H1 (cell line): ENCODE results near the gene MACROD2. TPM values are rescaled to one million over a fixed set of nuclear protein-coding genes. Genes with fewer than 3 reads are reported as not detected.

Experiments
- CTCF ChIA-PET: fragments of 300-600 bp; sonication (Branson Sonifier 250); formaldehyde crosslinking; loops from one replicate; lab custom pipeline; 2021; ENCODE audit not compliant: partially characterized antibody; lab: Charles Lee
- POLR2A ChIA-PET: fragments of 300-600 bp; sonication (Branson Sonifier 250); formaldehyde crosslinking; loops from one replicate; lab custom pipeline; 2021; ENCODE audit warnings: inconsistent platforms; ENCODE audit not compliant: partially characterized antibody; lab: Charles Lee
- DNase-seq, 2 experiments: peaks; one replicate each; pipeline versions ENCODE4 v3.0.0 to v3.0.0-alpha.2; 2010 to 2022; ENCODE audit warnings: low spot score in 2 of 2, low read depth in 1 of 2, mixed read lengths in 1 of 2
- FAIRE-seq: peaks from 2 replicates; lab custom pipeline; 2011; peaks lifted over from hg19 to GRCh38; lab: Jason Lieb, UNC
- H2AFZ ChIP-seq: 2 replicates; pipeline ENCODE4 v1.8.1; 2012; ENCODE audit warnings: low read length, inconsistent platforms
- H2AK5ac ChIP-seq: 2 replicates; pipeline ENCODE4 v1.6.1; 2013; ENCODE audit warnings: low read depth, low read length
- H2BK120ac ChIP-seq: replicated peaks from 2 replicates; pipeline ENCODE3; 2013; ENCODE audit warnings: low read depth, low read length, inconsistent platforms
- H2BK12ac ChIP-seq: 2 replicates; pipeline ENCODE4 v1.6.1; 2013; ENCODE audit warnings: low read depth, low read length
- H2BK15ac ChIP-seq: 2 replicates; pipeline ENCODE4 v1.6.1; 2013; ENCODE audit warnings: low read length
- H2BK20ac ChIP-seq: 2 replicates; pipeline ENCODE4 v1.6.1; 2013; ENCODE audit warnings: low read length
- H2BK5ac ChIP-seq: 2 replicates; pipeline ENCODE4 v1.6.1; 2013; ENCODE audit warnings: low read depth, low read length
- H3K14ac ChIP-seq: 2 replicates; pipeline ENCODE4 v1.6.1; 2013; ENCODE audit warnings: inconsistent platforms; ENCODE audit not compliant: insufficient read length
- H3K18ac ChIP-seq: 2 replicates; pipeline ENCODE4 v1.6.1; 2013; ENCODE audit warnings: low read length; ENCODE audit errors: extremely low read depth
- H3K23ac ChIP-seq: 2 replicates; pipeline ENCODE4 v1.6.1; 2013; ENCODE audit warnings: inconsistent platforms; ENCODE audit not compliant: insufficient read length
- H3K23me2 ChIP-seq: 2 replicates; pipeline ENCODE4 v1.6.1; 2013; ENCODE audit warnings: low read depth, low read length
- H3K27ac ChIP-seq: 2 replicates; pipeline ENCODE4 v1.6.1; 2011; ENCODE audit warnings: low read depth, low read length, inconsistent platforms
- H3K27me3 ChIP-seq, 4 experiments: replicated peaks in 1 of 4; 1 replicate in 1 of 4; 2 replicates in 3 of 4; pipeline versions ENCODE4 v1.6.1 to v1.8.1; 2011 to 2013; ENCODE audit warnings: low read length in 3 of 4, mild to moderate bottlenecking in 3 of 4, inconsistent platforms in 2 of 4, mixed read lengths in 2 of 4, moderate library complexity in 1 of 4; ENCODE audit not compliant: control insufficient read depth in 3 of 4, insufficient read depth in 3 of 4; ENCODE audit errors: extremely low read depth in 1 of 4
- H3K36me3 ChIP-seq, 4 experiments: 2 replicates each; pipeline versions ENCODE4 v1.6.1 to v1.8.1; 2011 to 2013; ENCODE audit warnings: mild to moderate bottlenecking in 4 of 4, low read length in 3 of 4, moderate library complexity in 2 of 4, control low read depth in 1 of 4, inconsistent platforms in 1 of 4; ENCODE audit not compliant: insufficient read depth in 4 of 4, control insufficient read depth in 2 of 4
- H3K4ac ChIP-seq: replicated peaks from 2 replicates; pipeline ENCODE3; 2013; ENCODE audit warnings: low read length, low read depth, mixed read lengths, inconsistent platforms; ENCODE audit not compliant: insufficient read length
- H3K4me1 ChIP-seq, 4 experiments: replicated peaks in 1 of 4; 1 replicate in 1 of 4; 2 replicates in 3 of 4; pipeline versions ENCODE4 v1.6.1 to v1.8.1; 2011 to 2013; ENCODE audit warnings: low read length in 3 of 4, inconsistent platforms in 2 of 4, mixed read lengths in 1 of 4; ENCODE audit not compliant: insufficient read depth in 4 of 4, control insufficient read depth in 3 of 4
- H3K4me2 ChIP-seq, 2 experiments: 2 replicates each; pipeline versions ENCODE4 v1.6.1 to v1.8.1; 2011 to 2013; ENCODE audit warnings: low read depth in 2 of 2, low read length in 2 of 2, control low read depth in 1 of 2, inconsistent platforms in 1 of 2, mild to moderate bottlenecking in 1 of 2; ENCODE audit not compliant: insufficient read depth in 1 of 2
- H3K4me3 ChIP-seq, 4 experiments: fragments of 200-600, 300-600 bp in 1 of 4; sonication (generic), shearing (Covaris generic), sonication (Bioruptor Twin) in 1 of 4; 2 replicates each; pipeline versions ENCODE4 v1.5.1 to v1.8.1; 2011 to 2016; ENCODE audit warnings: low read length in 4 of 4, low read depth in 3 of 4, control low read depth in 2 of 4, inconsistent platforms in 2 of 4, mild to moderate bottlenecking in 2 of 4, mixed read lengths in 1 of 4, moderate library complexity in 1 of 4; ENCODE audit not compliant: insufficient read depth in 2 of 4; ENCODE audit errors: extremely low read depth in 1 of 4
- H3K56ac ChIP-seq: replicated peaks from 2 replicates; pipeline ENCODE3; 2013; ENCODE audit warnings: low read depth, mild to moderate bottlenecking, mixed read lengths, low read length, inconsistent platforms; ENCODE audit not compliant: insufficient read length
- H3K79me1 ChIP-seq: 2 replicates; pipeline ENCODE4 v1.6.1; 2013; ENCODE audit warnings: low read depth, low read length, control low read depth
- H3K79me2 ChIP-seq, 2 experiments: 2 replicates each; pipeline versions ENCODE4 v1.6.1 to v1.8.1; 2012 to 2013; ENCODE audit warnings: low read length in 2 of 2, mild to moderate bottlenecking in 2 of 2, inconsistent platforms in 1 of 2; ENCODE audit not compliant: insufficient read depth in 2 of 2, control insufficient read depth in 1 of 2
- H3K9ac ChIP-seq, 4 experiments: replicated peaks in 1 of 4; 1 replicate in 1 of 4; 2 replicates in 3 of 4; pipeline versions ENCODE4 v1.6.1 to v1.8.1; 2011 to 2013; ENCODE audit warnings: low read depth in 3 of 4, low read length in 3 of 4, control low read depth in 2 of 4, mild to moderate bottlenecking in 2 of 4, moderate library complexity in 2 of 4, inconsistent platforms in 1 of 4; ENCODE audit errors: extremely low read depth in 1 of 4
- H3K9me3 ChIP-seq, 2 experiments: 2 replicates each; pipeline versions ENCODE4 v1.6.1 to v1.8.1; 2012 to 2013; ENCODE audit warnings: mild to moderate bottlenecking in 2 of 2, moderate library complexity in 2 of 2, control low read depth in 1 of 2, inconsistent platforms in 1 of 2, low read depth in 1 of 2, low read length in 1 of 2, mixed read lengths in 1 of 2; ENCODE audit not compliant: insufficient read depth in 2 of 2
- H4K20me1 ChIP-seq, 2 experiments: replicated peaks in 1 of 2; 2 replicates each; pipeline versions ENCODE3 to v1.8.1; 2011 to 2013; ENCODE audit warnings: inconsistent platforms in 2 of 2, low read length in 2 of 2, mild to moderate bottlenecking in 1 of 2; ENCODE audit not compliant: insufficient read depth in 2 of 2, control insufficient read depth in 1 of 2
- H4K5ac ChIP-seq: 2 replicates; pipeline ENCODE4 v1.6.1; 2013; ENCODE audit warnings: low read length, low read depth, mixed read lengths, inconsistent platforms; ENCODE audit not compliant: insufficient read length
- H4K8ac ChIP-seq: 2 replicates; pipeline ENCODE4 v1.8.0; 2013; ENCODE audit warnings: mild to moderate bottlenecking, moderate library complexity, low read length, inconsistent platforms; ENCODE audit not compliant: insufficient read depth; ENCODE audit errors: extremely low read depth
- H4K91ac ChIP-seq: replicated peaks from 2 replicates; pipeline ENCODE3; 2013; ENCODE audit warnings: low read length, mixed read lengths, inconsistent platforms; ENCODE audit not compliant: insufficient read length
- CBX5 ChIP-seq: fragments of 300-800, 300-1000 bp; sonication (generic); IDR thresholded peaks from 2 replicates; pipeline ENCODE4 v1.7.1; 2016; ENCODE audit warnings: antibody characterized with exemption, low read length, low read depth
- CTCF ChIP-seq, 3 experiments: IDR thresholded peaks; 1 replicate in 2 of 3; 2 replicates in 1 of 3; pipeline versions ENCODE4 v1.5.1 to v1.6.1; 2011; ENCODE audit warnings: low read length in 3 of 3, mild to moderate bottlenecking in 3 of 3, inconsistent platforms in 2 of 3, low read depth in 1 of 3, moderate library complexity in 1 of 3; ENCODE audit not compliant: insufficient read depth in 1 of 3; ENCODE audit errors: control extremely low read depth in 1 of 3
- RBBP5 ChIP-seq: IDR thresholded peaks from 2 replicates; pipeline ENCODE4 v1.7.1; 2012; ENCODE audit warnings: low read depth, mild to moderate bottlenecking, inconsistent platforms, low read length, moderate library complexity, borderline replicate concordance
- SUZ12 ChIP-seq: fragments of 200-600 bp; sonication (generic); IDR thresholded peaks from 2 replicates; pipeline ENCODE4 v1.6.1; 2012; ENCODE audit warnings: mild to moderate bottlenecking, inconsistent platforms, low read length, moderate library complexity, mixed read lengths
- TAF7 ChIP-seq: optimal IDR thresholded peaks from 2 replicates; pipeline ENCODE3; 2011; ENCODE audit warnings: low read depth, mild to moderate bottlenecking, inconsistent platforms, low read length, moderate library complexity, borderline replicate concordance
- YY1 ChIP-seq: IDR thresholded peaks from 2 replicates; pipeline ENCODE4 v1.6.1; 2011; ENCODE audit warnings: low read depth, mild to moderate bottlenecking, low read length
- WGBS, 2 experiments: shearing (Covaris generic) in 1 of 2; methylation state at CpG; one replicate each; pipeline versions ENCODE4 v1.1.6 to v1.1.7; 2013 to 2015; ENCODE audit warnings: low lambda C conversion rate in 2 of 2, mixed read lengths in 2 of 2, inconsistent platforms in 1 of 2, low coverage in 1 of 2, missing lambda C conversion rate in 1 of 2; ENCODE audit not compliant: insufficient replicate concordance in 2 of 2, insufficient coverage in 1 of 2, insufficient read length in 1 of 2; ENCODE audit errors: extremely low coverage in 1 of 2, missing lambda C conversion rate in 1 of 2; 5-methylcytosine and 5-hydroxymethylcytosine counted together
- polyA plus RNA-seq, 7 experiments: library from polyadenylated mRNA; depleted of rRNA in 3 of 7; stranded (reverse) in 5 of 7; unstranded in 2 of 7; fragments of >200 nt in 5 of 7; fragments of 200-250 nt in 2 of 7; gene quantifications; 1 replicate in 5 of 7; 2 replicates in 1 of 7; 4 replicates in 1 of 7; pipeline versions ENCODE4 v1.2.1 to v1.2.3, GENCODE V29; 2011 to 2013; ENCODE audit warnings: missing spikeins in 2 of 7, mixed read lengths in 2 of 7
- total RNA-seq: library from RNA; stranded (reverse); fragmentation: NEBNext Ultra II Directional; extraction: Animal tissue kit (Norgen Biotek cat#: 25700); gene quantifications from 2 replicates; pipeline ENCODE4 v1.2.1, GENCODE V29; 2021

Gene MACROD2
- total and polyA plus RNA-seq, 2 of the 8 experiments (the other 6 are each of a cell fraction or from before 2014, with no cell fraction given), result 0.70 to 3.9 TPM

- no peak overlapping the region for H2BK12ac ChIP-seq
- H3K9me3 ChIP-seq, result peaks cover 0 to 4% of the 10 kb centered on the region in 2 experiments; a peak in 1 of 4 replicates
- no peak for DNase-seq
- FAIRE-seq, result no peak
- H3K4ac ChIP-seq, result no peak overlapping the region
- 0 out of 7 replicates have a peak, but pooled peaks cover 0 to 3% (median 1%) of the 10 kb centered on the region in 4 experiments for H3K4me1 ChIP-seq
- H3K9ac ChIP-seq, result no peak overlapping the region
- H2AFZ ChIP-seq, result no peak overlapping the region
- WGBS, 2 experiments, result 94% methylated on average over 3 of the region's 3 CpGs; no CpG with 5 or more reads in 1 of the 2 experiments
- ChIA-PET POLR2A (interaction anchor here (1.4 kb wide), 1 partner anchor 10 kb away, joined by 4 read pairs; no protein-coding TSS in a partner anchor), CTCF (interaction anchor here (1.1 kb wide), 1 partner anchor 10 kb away, joined by 3 read pairs; no protein-coding TSS in a partner anchor)
- no peak overlapping the region for H2BK20ac ChIP-seq
- H3K18ac ChIP-seq, result no peak overlapping the region
- H2BK15ac ChIP-seq, result no peak overlapping the region
- H3K14ac ChIP-seq, result no peak overlapping the region
- no peaks in the 10 kb centered on the region for H4K20me1 ChIP-seq
- H4K5ac ChIP-seq, result no peak overlapping the region
- no peak overlapping the region for H4K8ac ChIP-seq
- H3K23ac ChIP-seq, result no peak overlapping the region
- no peak overlapping the region for H3K56ac ChIP-seq
- H4K91ac ChIP-seq, result no peak overlapping the region
- no peaks in the 10 kb centered on the region for H3K23me2 ChIP-seq
- H3K79me2 ChIP-seq, result no peaks in the 10 kb centered on the region
- H3K27me3 ChIP-seq, result no peaks in the 10 kb centered on the region
- H3K4me2 ChIP-seq, result no peak overlapping the region
- H3K79me1 ChIP-seq, result no peaks in the 10 kb centered on the region
- no peaks in the 10 kb centered on the region for H3K36me3 ChIP-seq
- H2BK120ac ChIP-seq, result no peak overlapping the region
- no peak overlapping the region for H3K27ac ChIP-seq
- no peak overlapping the region for H2BK5ac ChIP-seq
- no peak overlapping the region for H3K4me3 ChIP-seq
- H2AK5ac ChIP-seq, result no peak overlapping the region
- TF ChIP-seq CBX5, result no peak
- no peak for TF ChIP-seq TAF7
- no peak for TF ChIP-seq CTCF (IDR thresholded peaks at IDR 0.05; ENCODE audit: control extremely low read depth in 1 of 3, insufficient read depth in 1 of 3, low read depth in 1 of 3, low read length in 3 of 3)
- TF ChIP-seq YY1, result no peak
- no peak for TF ChIP-seq RBBP5
- no peak for TF ChIP-seq SUZ12
These were observed 1991.4 kb downstream of the MACROD2 start for GRCh38 chr20:15986690-15987089.
